GM23338 (cell line): ENCODE results near the gene MYH6.

Source experiments
- CREB1 ChIP-seq: fragments of 250-450 bp; sonication (Bioruptor Pico); IDR thresholded peaks from 2 replicates; pipeline ENCODE4 v1.5.0; 2020; ENCODE audit warnings: low read depth, mild to moderate bottlenecking, moderate library complexity
- CTCF ChIP-seq, 2 experiments: fragments of 200-600 bp in 1 of 2; sonication (generic) in 1 of 2; conservative IDR thresholded peaks; 2 replicates each; pipeline versions ENCODE4 v1.5.1 to v1.6.1; 2016 to 2017; ENCODE audit warnings: antibody characterized with exemption in 2 of 2, low read depth in 2 of 2, mild to moderate bottlenecking in 2 of 2, moderate library complexity in 1 of 2
- ETS1 ChIP-seq: IDR thresholded peaks from 2 replicates; pipeline ENCODE4 v1.6.1; 2016; ENCODE audit warnings: antibody characterized with exemption
- EZH2 ChIP-seq: fragments of 200-600 bp; sonication (generic); IDR thresholded peaks from one replicate; pipeline ENCODE4 v1.8.0; 2017; ENCODE audit warnings: antibody characterized with exemption, mild to moderate bottlenecking, low read depth; ENCODE audit not compliant: unreplicated experiment
- EZH2phosphoT487 ChIP-seq: fragments of 200-600 bp; sonication (generic); IDR thresholded peaks from one replicate; pipeline ENCODE4 v1.8.1; 2018; ENCODE audit warnings: antibody characterized with exemption; ENCODE audit not compliant: unreplicated experiment
- JUNB ChIP-seq: IDR thresholded peaks from one replicate; pipeline ENCODE4 v1.6.1; 2016; ENCODE audit warnings: antibody characterized with exemption; ENCODE audit not compliant: unreplicated experiment
- POLR2AphosphoS5 ChIP-seq: IDR thresholded peaks from 2 replicates; pipeline ENCODE4 v1.6.1; 2016; ENCODE audit warnings: antibody characterized with exemption, low read depth
- REST ChIP-seq: IDR thresholded peaks from one replicate; pipeline ENCODE4 v1.6.1; 2018; ENCODE audit warnings: antibody characterized with exemption; ENCODE audit not compliant: unreplicated experiment
- ZNF114 ChIP-seq: fragments of 250-450 bp; sonication (Bioruptor Pico); IDR thresholded peaks from 2 replicates; pipeline ENCODE4 v1.5.0; 2020; ENCODE audit warnings: mild to moderate bottlenecking, moderate library complexity
- ZNF331 ChIP-seq: fragments of 250-450 bp; sonication (Bioruptor Pico); IDR thresholded peaks from 2 replicates; pipeline ENCODE4 v1.5.0; 2020; ENCODE audit warnings: low read depth, mild to moderate bottlenecking, moderate library complexity

GRCh38 chr14:23402296-23403138, 5.6 kb downstream of the MYH6 start:
- TF ChIP-seq CTCF (conservative IDR thresholded peaks at IDR 0.05; ENCODE audit: low read depth in 2 of 2) = no peak
- no peak for TF ChIP-seq POLR2AphosphoS5
- no peak for TF ChIP-seq EZH2
- no peak for TF ChIP-seq EZH2phosphoT487
- no peak for TF ChIP-seq ZNF331 (CRISPR knock-in tag)
- TF ChIP-seq CREB1 (CRISPR knock-in tag) = no peak
- no peak for TF ChIP-seq ETS1
- TF ChIP-seq REST = no peak
- no peak for TF ChIP-seq ZNF114 (CRISPR knock-in tag)
- TF ChIP-seq JUNB = no peak
